Right ventricle myocardium superior (tissue), 1 donor: Measurements from ENCODE around the gene NFIA. TPM values are rescaled to one million over a fixed set of nuclear protein-coding genes. Genes with fewer than 3 reads are reported as not detected.

ENCODE experiments used
- ATAC-seq: fragments of 200-7000 bp; cut with Tn5 transposase; one replicate; pipeline ENCODE4 v1.9.1; 2020; ENCODE audit warnings: mild to moderate bottlenecking; ENCODE audit not compliant: poor library complexity
- DNase-seq: peaks from one replicate; pipeline ENCODE4 v3.0.0-alpha.2; 2020
- intact Hi-C: fragments of 100-400 bp; cut with DNase I; formaldehyde crosslinking; loops from one replicate; pipeline ENCODE4 v1.11.2; 2022
- total RNA-seq: library from RNA; stranded (reverse); fragmentation: NEBNext Ultra II Directional; extraction: Animal tissue kit (Norgen Biotek cat#: 25700); gene quantifications from one replicate; pipeline ENCODE4 v1.2.1, GENCODE V29; 2021
- donor health status: DM: no; HTN: yes; CAD: no; lungs with severe emphysema.

Gene NFIA
- total RNA-seq, 1 donor from 2014 or later = 89.5 TPM

DNA sequence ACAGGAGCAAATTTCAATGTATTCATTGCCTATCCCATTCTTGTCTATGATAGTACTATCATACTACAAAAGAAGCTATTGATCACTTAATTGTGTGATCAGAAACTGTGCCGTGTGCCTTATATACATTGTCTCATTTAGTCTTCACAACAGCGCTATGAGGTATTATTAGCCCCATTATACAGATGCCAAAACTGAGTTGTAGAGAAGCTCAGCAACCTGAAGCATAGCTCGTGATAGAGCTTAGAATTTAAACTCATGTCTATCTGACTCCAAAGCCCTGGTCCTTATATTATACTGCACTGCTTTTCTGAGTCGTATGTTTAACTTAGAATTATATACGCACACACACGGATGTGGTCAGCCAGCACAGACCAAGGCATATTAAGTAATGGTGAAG lies 315.1 kb downstream of the NFIA start:
- DNase-seq (no peak), ATAC-seq (no peak)
- intact Hi-C loops = no loop called here

DNA sequence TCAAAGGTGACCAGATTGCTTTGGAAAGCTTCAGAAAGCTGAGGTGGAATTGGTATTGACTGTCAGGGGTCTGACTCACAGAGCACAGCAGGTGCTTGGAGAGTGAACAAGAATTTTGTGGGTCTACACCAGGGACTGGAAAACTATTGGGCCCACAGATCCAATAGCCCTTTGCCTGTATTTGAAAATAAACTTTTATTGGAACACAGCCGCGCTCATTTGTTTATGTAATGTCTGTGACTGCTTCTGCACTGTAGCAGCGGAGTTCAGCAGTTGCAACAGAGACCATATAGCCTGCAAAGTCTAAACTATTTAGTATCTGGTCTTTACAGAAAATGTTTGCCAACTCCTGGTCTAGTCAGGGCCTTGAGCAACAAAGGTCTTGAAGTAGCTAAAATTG lies 315.6 kb downstream of the NFIA start:
- ATAC-seq (no peak), DNase-seq (no peak)
- intact Hi-C loops = no loop called here

GRCh38 chr1:61399199-61399598 lies 316.8 kb downstream of the NFIA start:
- intact Hi-C loops = no loop called here

DNA sequence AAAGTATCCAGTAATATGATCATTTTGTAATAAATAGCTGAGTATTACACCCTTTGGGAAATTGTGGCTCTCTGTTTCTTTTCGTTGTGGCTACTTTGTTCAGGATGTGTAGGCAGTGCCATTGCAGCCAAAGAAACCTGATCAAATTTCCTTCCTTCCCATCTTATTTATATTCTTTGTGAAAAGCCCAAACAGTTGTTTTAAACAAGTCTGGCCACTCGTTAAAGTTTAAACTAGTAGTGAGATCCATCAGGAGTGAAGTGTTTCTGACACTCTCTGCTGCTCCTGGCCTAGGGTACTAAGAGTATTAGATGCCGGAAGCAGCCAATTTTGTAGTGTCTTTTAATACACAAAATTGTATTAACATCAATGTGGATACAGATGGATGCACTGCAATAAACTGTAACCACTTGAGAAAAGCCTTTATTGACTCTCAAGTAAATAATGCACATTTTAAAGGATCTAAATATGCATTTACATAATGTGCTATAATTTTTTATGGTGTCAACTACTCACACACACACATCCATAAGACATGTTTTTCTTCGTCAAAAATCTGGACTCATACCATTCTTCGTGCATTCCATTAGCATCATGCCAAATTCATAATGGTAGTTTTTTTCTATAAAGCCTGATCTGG lies 317.9 kb downstream of the NFIA start:
- DNase-seq (no peak), ATAC-seq (no peak)
- intact Hi-C loops = no loop called here

More at GRCh38 chr1:61399199-61399598, 316.8 kb downstream of the NFIA start:
- ATAC-seq (peak; percentile 36), DNase-seq (no peak)

GRCh38 chr1:61400997-61401396 lies 318.6 kb downstream of the NFIA start:
- no peak for ATAC-seq

DNA sequence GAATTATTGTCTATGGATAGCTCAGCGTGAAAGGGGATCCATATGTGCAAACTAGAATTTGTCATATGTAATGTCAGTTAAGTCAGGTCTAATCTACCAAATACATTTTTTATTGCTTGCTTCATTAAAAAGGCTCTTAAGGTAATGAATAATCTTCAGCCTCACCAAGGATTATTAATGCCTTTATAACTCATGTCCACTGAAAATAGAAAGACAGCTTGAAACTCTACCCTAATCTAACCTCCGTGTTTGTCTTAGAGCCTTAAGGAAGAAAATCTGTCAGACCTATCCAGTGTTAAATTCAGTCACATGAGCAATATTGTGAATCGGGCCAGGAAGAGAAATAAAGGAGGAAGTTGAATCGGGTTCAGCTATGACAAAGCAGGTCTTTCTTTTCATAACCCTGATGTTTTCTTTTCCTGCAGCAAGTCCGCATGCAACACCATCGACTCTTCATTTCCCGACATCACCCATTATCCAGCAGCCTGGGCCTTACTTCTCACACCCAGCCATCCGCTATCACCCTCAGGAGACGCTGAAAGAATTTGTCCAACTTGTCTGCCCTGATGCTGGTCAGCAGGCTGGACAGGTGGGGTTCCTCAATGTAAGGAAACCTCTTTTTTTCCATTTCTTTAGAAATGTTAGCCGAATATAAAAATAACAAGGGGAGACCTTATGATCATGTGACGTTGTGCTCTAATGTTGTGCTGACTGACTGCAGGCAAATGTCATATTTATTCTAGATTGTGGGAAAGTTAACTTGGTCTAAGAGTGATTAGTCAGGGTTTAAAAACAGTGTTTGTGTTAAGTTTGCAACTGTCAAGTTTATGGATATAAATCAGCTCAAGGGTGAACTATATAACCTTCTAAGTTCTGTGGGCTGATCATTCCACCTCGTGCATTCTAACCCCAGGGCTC lies 321.6 kb downstream of the NFIA start:
- no peak for DNase-seq
- intact Hi-C loops = no loop called here
- peak; percentile 43 for ATAC-seq

More at GRCh38 chr1:61400997-61401396, 318.6 kb downstream of the NFIA start:
- no peak for DNase-seq
- intact Hi-C loops = no loop called here

DNA sequence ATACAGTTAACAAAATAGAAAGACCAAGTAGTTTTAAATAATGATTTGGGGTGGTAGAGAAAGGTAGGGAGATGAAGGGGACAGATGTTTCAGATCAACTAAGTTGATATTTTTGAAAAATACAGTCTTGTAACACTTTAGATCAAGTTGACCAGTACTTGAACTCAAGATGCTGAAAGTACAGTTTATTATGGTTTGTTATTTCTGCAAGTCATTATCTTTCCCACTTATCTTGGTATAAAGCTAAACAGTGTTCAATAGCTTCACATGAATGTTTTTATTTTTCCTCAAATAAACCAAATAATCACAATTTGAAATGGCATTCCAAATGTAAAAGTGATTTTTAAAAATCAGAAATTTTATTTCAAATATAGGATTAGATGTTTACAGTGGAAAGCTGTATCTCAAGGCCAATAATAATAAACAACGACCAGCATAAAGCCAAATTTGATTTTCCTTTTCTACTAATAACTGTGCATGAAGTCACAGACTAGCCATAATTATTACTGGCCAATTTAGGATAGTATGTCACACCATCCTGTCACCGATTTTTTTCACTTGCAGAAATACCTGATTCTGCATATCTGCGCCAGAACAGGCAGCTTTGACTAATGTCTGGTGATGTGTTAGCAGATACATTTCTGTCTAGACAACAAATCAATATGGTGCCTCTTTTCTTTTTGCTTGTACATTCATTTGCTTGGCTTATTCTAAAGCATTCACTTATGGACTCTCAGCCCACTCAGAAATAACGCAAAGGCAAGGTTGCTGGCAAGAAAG lies 322.4 kb downstream of the NFIA start:
- DNase-seq = no peak
- intact Hi-C loops = no loop called here
- ATAC-seq = no peak

GRCh38 chr1:61406467-61406866 lies 324.1 kb downstream of the NFIA start:
- intact Hi-C loops = no loop called here
- DNase-seq (no peak), ATAC-seq (no peak)

- no peak for ATAC-seq
- no peak for DNase-seq
Observed at GRCh38 chr1:61412601-61413000, 330.2 kb downstream of the NFIA start.

GRCh38 chr1:61419196-61419595 lies 336.8 kb downstream of the NFIA start:
- ATAC-seq (no peak), DNase-seq (no peak)
- intact Hi-C loops = no loop called here

More at GRCh38 chr1:61412601-61413000, 330.2 kb downstream of the NFIA start:
- intact Hi-C loops = no loop called here

GRCh38 chr1:61419657-61420056 lies 337.3 kb downstream of the NFIA start:
- ATAC-seq = no peak
- no peak for DNase-seq
- intact Hi-C loops = no loop called here

GRCh38 chr1:61420243-61420642 lies 337.9 kb downstream of the NFIA start:
- no peak for ATAC-seq
- DNase-seq = no peak
- intact Hi-C loops = no loop called here

DNA sequence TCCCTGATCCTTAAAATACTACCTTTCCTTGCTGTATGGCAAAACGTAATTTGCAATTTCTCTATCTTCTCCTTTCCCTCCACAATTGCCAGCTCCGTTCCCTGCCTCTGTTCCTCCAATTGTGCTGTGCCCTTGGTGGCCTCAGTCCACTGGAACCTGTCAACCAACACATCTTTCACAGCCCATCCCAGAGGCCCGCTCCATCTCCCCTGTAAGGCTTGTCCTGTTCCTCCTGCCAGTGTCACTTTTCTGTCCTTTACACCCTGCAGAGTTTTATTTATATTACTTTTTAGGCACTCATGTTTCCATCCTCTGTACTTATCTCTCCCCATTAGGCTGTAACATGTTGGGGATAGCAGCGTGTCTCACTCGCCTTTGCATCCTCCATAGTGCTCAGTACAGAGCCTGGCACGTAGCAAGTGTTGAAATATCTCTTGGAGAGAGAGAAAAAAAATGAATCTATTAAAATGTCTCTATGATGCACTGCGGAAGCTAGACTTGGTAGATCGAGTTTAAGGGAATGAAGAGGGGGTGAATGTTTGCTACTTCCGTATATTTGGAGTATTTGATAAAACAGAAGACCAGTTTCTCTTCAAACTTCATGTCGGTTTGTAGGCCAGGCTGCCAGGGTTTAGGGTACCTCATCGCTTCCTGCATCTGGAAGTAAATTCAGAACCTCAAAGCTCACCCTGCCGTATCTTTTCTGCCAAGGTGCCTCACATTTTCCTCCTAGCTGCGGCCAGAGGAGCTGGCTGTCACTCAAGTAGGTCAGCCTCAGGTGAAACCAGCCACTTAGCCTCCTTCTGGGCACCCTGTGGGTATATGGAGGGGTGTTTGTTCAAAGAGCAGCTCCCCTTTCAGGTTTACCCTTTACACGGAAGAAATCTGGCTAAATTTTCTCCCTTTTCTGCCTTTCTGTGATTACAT lies 338.8 kb downstream of the NFIA start:
- peak; percentile 91 for ATAC-seq
- intact Hi-C loops = no loop called here
- peak; percentile 61 for DNase-seq

DNA sequence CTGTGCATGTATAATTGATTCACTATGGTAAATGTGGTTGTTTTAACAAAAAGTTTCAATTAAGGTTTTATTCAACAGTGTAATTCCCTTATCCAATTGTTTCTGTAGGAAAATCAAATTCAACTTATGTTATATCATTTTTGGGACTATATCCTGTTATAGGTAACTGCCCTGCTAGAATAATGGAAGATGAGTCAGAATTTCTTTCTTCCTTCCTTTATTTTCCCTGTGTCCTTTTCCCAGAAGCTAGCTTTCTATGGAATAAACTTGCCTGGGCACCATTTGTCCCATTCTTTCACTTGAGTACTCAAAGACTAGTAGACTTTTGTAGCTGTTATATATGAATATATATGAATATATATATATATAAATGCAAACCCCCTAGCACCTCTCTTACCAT lies 341.3 kb downstream of the NFIA start:
- DNase-seq (no peak), ATAC-seq (no peak)
- intact Hi-C loops = no loop called here

DNA sequence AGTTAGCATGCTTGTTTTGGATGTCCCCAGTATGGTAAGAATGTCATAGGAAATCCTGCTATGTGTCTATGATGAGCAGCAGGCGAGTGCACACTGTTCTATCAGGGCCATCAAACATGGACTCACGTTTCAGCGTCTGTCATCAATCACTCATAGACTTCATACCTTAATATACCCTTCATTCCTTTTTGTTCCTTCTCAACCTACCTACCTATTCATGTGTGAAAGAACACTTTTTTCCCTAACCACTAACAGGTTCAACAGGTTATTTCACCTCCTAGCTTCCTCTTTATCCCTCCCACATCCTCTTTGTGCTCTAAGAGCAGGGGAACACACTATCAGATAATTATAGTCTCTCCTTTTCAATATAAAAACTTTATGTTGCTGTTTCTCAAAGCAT lies 342.0 kb downstream of the NFIA start:
- ATAC-seq (no peak), DNase-seq (no peak)
- intact Hi-C loops = no loop called here

DNA sequence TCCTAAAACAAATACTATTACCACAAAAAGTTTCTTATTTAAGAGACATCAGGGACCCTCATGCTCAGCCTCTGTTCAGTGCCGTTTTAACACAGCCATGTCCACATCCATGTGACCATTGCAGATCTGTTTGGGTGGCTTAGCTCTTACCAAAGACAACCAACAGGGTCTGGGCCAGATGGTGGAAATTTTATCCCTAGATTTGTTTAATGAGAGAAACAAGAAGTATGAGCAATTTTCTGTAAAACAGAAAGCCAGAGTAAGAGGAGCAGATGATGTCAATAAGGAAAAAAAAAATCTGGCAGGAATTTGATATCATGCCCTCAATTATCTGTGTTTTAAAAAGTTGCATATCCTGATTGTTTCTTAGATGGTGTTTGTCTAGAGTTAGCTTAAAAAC lies 342.7 kb downstream of the NFIA start:
- intact Hi-C loops = no loop called here
- no peak for DNase-seq
- ATAC-seq = no peak

GRCh38 chr1:61426254-61426653 lies 343.9 kb downstream of the NFIA start:
- DNase-seq = no peak
- peak; percentile 43 for ATAC-seq

DNA sequence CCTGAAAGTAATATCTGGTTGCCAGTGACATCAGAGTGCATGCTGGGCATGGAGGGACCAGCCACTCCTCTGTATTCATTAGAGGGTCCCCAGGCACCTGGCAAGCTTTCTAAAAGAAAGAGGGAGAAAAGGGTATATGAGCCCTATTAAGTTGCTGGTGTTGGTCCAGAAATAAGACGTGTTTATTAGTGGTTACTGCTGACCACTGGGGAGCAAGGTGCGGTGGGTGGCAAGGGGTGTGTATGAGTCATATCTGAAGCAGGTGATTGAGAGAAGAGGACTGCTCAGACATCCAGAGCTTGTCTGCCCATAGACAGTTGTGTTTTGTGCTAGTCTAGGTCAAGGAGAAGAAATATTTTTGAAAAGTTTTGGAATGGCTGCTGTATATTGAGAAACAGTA lies 344.5 kb downstream of the NFIA start:
- intact Hi-C loops = no loop called here
- no peak for ATAC-seq
- no peak for DNase-seq

More at GRCh38 chr1:61426254-61426653, 343.9 kb downstream of the NFIA start:
- intact Hi-C loops = no loop called here
